Globus pallidus (tissue), 1 donor: Measurements from ENCODE around the gene PPP1R12C.
A peak's percentile ranks its signal among the peaks of the same experiment; 100 is the strongest.

Experiments
- DNase-seq: peaks from one replicate; pipeline ENCODE4 v3.0.0-alpha.2; 2015; ENCODE audit warnings: low spot score

The PPP1R12C gene

GRCh38 chr19:55089342-55089944 is 28.0 kb downstream of the PPP1R12C start:
- no peak for DNase-seq

DNA sequence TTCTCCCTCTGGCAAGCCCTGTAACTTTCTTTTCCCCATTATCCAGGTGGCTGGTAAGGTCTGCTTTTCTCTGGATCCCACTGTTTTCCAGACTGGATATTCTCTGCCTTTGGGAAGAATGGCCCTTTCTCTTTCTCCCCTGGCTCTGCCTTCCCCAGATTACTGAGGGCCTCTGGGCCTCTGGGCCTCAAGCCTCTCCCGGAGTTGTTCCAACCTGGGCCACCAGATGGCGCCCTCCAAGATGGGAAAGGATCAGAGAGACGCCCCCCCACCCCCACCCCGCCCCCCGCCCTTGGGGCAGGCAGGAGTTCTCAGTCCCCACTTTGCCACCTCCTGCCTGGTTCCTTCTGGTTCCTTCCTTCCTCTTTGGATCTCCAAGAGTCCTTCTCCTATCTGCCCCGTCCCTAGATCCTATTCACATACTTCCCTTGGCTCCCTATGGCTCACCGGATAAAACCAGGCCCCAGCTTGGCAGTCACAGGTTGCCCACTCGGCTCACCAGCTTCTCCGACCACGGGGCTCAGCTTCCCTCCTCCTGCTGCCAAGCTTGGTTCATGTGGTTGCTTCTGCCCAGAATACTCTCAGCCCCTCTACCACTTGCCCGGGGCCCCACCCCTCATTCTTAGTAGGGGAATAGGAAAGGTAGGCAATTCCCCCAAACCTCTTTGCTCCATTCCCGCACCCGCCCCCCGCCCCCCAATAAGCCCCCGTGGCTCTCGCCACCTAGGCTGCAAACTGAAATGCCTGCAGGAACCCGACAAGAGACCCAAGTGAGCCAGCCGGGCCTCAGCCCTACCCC is 28.7 kb downstream of the PPP1R12C start:
- peak; percentile 32 for DNase-seq

- no peak for DNase-seq
Observed at GRCh38 chr19:55088021-55088451, 29.4 kb downstream of the PPP1R12C start.

- no peak for DNase-seq
Observed at GRCh38 chr19:55087542-55087901, 29.9 kb downstream of the PPP1R12C start.

DNA sequence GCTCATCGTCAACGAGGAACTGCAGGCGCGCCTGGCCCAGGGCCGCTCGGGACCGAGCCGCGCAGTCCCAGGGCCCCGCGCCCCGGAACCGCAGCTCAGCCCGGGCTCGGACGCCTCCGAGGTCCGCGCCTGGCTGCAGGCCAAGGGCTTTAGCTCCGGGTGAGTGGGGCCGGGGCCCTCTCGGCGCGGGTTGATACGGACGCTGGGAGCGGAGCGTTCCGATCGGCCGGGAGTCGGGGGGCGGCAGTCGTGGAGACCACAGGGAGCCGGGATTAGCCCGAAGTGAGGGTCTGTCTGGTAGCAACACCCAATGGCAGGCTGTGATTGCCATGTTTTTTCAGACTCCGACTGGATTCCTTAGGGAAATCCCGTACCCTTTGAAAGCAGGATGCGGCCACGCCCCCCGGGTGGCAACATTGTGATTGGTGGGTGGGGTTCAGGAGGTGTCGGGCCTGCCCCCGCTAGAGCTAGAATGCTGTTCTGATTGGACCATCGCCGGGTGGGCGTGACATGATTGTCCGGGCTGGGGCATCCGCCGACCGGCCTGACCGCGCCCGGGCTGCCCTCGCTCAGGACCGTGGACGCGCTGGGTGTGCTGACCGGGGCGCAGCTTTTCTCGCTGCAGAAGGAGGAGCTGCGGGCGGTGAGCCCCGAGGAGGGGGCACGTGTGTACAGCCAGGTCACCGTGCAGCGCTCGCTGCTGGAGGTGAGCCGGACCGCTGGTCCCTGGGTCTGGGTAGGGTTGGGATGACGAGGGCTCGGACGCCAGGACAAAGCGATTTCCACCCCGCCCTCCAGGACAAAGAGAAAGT is 30.5 kb downstream of the PPP1R12C start:
- DNase-seq, result peak; percentile 77

DNA sequence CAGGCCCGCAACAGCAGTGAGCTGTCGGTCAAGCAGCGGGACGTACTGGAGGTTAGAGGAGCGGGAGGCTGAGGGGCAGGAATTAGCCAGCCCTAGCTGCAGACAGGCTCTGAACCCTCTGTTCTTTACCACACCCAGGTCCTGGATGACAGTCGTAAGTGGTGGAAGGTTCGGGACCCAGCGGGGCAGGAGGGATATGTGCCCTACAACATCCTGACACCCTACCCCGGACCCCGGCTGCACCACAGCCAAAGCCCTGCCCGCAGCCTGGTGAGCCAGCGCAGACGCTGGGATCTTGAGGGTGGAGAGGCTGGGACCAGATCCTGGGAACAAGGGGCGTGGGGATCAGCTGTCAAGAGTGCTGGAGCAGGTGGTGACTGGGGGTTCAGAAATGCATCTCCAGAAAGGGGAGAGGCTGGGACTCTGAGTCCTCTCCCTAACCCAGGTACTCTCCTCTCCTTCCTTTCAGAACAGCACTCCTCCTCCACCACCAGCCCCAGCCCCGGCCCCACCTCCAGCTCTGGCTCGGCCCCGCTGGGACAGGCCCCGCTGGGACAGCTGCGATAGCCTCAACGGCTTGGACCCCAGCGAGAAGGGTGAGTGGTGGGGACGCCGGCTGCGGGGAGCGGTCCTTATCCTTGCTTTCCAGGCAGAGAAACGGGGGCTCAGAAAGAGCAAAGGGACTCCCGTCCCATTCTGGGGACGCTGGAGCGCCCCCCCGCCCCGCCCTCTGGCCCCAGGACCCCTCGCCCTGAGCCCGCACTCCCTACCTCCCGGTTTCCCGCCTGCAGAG is 31.3 kb downstream of the PPP1R12C start:
- DNase-seq, result no peak

GRCh38 chr19:55084416-55084815 is 33.0 kb downstream of the PPP1R12C start:
- DNase-seq, result no peak

- DNase-seq, result no peak
Observed at GRCh38 chr19:55083004-55083850, 34.2 kb downstream of the PPP1R12C start.

- no peak for DNase-seq
Observed at GRCh38 chr19:55082020-55082851, 35.2 kb downstream of the PPP1R12C start.

GRCh38 chr19:55081770-55082019 is 35.7 kb downstream of the PPP1R12C start:
- no peak for DNase-seq

DNA sequence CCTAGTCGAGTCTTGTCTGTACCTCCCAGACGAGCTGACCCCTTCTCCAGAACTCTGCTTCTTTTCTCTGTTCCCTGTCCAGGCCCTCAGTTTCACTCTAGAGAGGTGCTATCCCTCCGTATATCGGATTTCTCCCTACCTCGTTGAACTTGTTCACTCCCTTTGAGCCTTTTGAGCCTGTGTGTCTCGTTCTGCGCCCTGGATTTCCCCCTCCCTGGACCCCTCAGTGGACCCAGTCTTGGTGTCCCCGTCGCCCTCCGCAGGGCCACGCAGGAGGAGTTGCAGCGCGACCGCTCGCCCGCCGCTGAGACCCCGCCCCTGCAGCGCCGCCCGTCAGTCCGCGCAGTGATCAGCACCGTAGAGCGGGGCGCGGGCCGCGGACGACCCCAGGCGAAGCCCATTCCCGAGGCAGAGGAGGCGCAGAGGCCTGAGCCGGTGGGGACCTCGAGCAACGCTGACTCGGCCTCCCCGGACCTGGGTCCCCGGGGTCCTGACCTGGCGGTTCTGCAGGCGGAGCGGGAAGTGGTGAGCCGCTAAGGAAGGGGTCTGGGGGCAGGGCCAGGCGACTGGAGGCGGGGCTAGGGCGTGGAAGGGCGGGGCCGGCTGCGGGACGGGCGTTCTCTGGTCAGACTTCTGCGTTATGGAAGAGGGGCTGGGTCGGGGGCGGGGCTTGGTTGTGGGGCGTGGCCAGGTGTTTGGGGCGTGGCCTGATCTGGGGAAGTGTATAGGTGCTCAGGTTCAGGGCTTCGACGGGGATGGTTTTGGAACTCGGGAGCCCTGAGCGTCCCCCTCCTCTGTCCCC is 36.3 kb downstream of the PPP1R12C start:
- DNase-seq, result no peak

DNA sequence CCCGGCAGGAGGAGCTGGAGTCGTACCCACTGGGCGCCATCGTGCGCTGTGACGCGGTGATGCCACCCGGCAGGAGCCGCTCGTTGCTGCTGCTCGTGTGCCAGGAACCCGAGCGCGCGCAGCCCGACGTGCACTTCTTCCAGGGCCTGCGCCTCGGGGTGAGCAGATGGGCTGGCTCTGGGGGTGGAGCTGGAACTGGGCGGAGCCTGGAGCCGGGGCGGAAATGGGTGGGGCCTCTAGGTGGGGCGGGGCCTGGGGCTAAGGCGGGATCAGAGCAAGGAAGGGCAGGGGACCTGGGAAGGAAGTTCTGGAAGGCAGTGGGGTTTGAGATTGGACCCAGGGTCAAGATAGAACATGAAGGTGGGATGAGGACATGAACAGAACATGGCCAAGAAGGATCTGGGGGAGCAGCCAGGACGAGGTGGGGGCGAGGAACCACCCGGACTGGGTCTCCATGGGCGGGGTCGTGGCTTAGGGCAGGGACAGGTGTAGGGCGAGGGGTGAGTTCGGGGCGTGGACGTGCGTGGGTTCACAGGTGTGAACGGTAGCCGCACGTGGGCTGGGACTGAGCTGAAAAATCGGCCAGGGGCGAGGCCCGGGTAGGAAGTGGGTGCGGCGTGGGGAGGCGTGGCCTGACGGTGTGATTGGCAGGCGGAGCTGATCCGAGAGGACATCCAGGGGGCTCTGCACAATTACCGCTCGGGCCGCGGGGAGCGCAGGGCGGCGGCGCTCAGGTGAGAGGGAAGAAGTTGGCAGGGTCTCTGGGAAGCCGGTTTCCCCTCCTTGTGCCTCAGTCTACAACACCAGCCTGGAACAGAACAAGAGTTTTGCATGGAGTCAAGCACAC is 37.1 kb downstream of the PPP1R12C start:
- DNase-seq, result no peak

GRCh38 chr19:55079400-55080038 is 37.9 kb downstream of the PPP1R12C start:
- no peak for DNase-seq

DNA sequence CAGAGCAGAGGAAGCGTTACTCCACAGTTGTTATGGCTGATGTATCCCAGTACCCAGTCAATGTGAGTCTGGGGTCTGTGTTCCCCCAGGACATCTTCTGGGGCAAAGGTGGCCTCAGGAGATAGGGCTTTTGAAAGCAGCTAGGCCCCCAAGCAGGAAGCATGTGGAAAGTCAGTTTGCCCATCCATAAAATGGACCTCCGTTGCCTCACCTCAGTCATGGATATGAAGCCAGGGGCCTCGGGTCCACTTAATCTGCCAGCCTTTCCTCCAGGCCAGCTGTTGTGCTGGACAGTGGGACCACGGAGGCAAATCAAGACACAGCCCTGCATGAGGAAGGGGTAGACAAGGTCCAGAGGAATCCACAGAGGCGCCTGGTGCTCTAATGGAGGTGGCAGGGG is 38.4 kb downstream of the PPP1R12C start:
- DNase-seq, result no peak

DNA sequence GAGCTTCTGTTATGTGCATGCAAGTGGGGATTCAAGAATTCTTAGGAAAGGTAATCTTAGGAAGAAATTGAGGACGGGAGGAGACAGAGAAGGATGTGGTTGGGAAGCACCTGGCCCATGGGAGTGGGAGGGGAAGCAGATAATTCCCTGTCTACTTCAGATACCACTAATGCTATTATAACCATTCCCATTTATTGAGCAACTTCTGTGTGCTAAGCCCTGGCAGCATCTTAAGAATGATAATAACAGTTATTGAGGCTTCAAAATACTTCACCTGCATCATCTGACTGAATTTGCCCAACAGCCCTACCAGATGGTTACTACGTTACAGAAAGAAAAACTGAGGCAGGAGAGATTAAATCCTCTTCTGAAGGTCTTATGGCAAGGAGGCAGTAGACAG is 40.3 kb downstream of the PPP1R12C start:
- DNase-seq, result no peak

- DNase-seq, result no peak
Observed at GRCh38 chr19:55076321-55076720, 41.1 kb downstream of the PPP1R12C start.

- no peak for DNase-seq
Observed at GRCh38 chr19:55075371-55075998, 42.0 kb downstream of the PPP1R12C start, which contains the start of gene EPS8L1. EPS8L1 (plus strand) TSS chr19:55075869; CDS start chr19:55076445, 576 bp downstream.

DNA sequence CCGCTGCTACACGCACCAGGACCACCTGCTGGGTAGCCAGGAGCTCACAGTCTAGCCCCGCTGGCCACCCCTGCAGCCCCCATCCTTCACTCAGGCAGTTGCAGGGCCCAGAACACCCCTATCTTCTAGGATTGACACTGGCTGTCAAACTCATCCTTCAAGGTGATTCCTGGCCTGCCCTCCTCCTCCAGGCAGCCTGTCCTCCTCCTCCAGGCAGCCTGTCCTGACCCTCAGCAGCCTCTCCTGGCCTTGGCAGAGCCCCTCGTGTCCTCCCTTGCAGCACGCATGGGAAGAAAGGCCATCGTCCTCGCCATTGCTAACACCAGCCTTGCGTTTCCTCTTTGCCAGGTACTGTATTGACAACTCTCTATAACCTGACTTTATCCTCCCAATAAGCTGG is 45.5 kb downstream of the PPP1R12C start:
- DNase-seq, result no peak
